ENCODE measurements around the gene ZNF562.

- no peak for TF ChIP-seq CTCF (IDR thresholded peaks at IDR 0.05)
- no peak for TF ChIP-seq POLR2A (IDR thresholded peaks at IDR 0.05)
Measured at GRCh38 chr19:9673912-9674662, 813 bp downstream of the ZNF562 start.

Data from uterus (tissue), 2 donors.